GM12878 (cell line): Measurements from ENCODE around the gene DNAJC22.

Source experiments
- ASH2L ChIP-seq: fragments of 300-600, 200-600 bp; sonication (generic); IDR thresholded peaks from 2 replicates; pipeline ENCODE4 v1.6.1; 2017; ENCODE audit warnings: low read depth, mild to moderate bottlenecking, borderline replicate concordance
- ATF2 ChIP-seq: IDR thresholded peaks from 2 replicates; pipeline ENCODE4 v1.6.1; 2012; ENCODE audit warnings: low read length, inconsistent platforms
- ATF3 ChIP-seq: IDR thresholded peaks from 2 replicates; pipeline ENCODE4 v1.6.1; 2011; ENCODE audit warnings: low read depth, mild to moderate bottlenecking, low read length, moderate library complexity, borderline replicate concordance; ENCODE audit errors: extremely low read depth
- CBX3 ChIP-seq: fragments of 200-600 bp; sonication (generic); IDR thresholded peaks from 2 replicates; pipeline ENCODE4 v1.6.1; 2016; ENCODE audit warnings: low read depth, borderline replicate concordance
- CTCF ChIP-seq, 3 experiments: IDR thresholded peaks in 2 of 3; conservative IDR thresholded peaks in 1 of 3; 2 replicates each; pipeline ENCODE4 v1.5.1; 2011; ENCODE audit warnings: low read depth in 3 of 3, low read length in 3 of 3, mild to moderate bottlenecking in 3 of 3, control low read depth in 2 of 3, moderate library complexity in 2 of 3, inconsistent platforms in 1 of 3, mixed read lengths in 1 of 3; ENCODE audit not compliant: control insufficient read depth in 2 of 3, insufficient read depth in 1 of 3; ENCODE audit errors: extremely low read depth in 1 of 3
- EP300 ChIP-seq, 2 experiments: fragments of 150-350 bp in 1 of 2; IDR thresholded peaks; 2 replicates each; pipeline ENCODE4 v1.6.1; 2011 to 2012; ENCODE audit warnings: low read depth in 2 of 2, low read length in 2 of 2, borderline replicate concordance in 1 of 2, improper control_type of control experiment in 1 of 2, inconsistent platforms in 1 of 2; ENCODE audit not compliant: control insufficient read depth in 1 of 2
- KDM1A ChIP-seq: fragments of 200-600 bp; sonication (generic); IDR thresholded peaks from 2 replicates; pipeline ENCODE4 v1.6.1; 2016; ENCODE audit warnings: borderline replicate concordance
- KLF5 ChIP-seq: fragments of 450-650 bp; IDR thresholded peaks from 2 replicates; pipeline ENCODE4 v1.6.1; 2014; ENCODE audit warnings: mild to moderate bottlenecking; ENCODE audit not compliant: partially characterized antibody
- NFIC ChIP-seq: IDR thresholded peaks from 2 replicates; pipeline ENCODE4 v1.6.1; 2012; ENCODE audit warnings: low read depth, mild to moderate bottlenecking, inconsistent platforms, low read length, moderate library complexity
- POLR2A ChIP-seq: IDR thresholded peaks from 2 replicates; pipeline ENCODE4 v1.6.1; 2011; ENCODE audit warnings: low read depth, mild to moderate bottlenecking, low read length
- POLR2AphosphoS2 ChIP-seq: IDR thresholded peaks from 2 replicates; pipeline ENCODE4 v1.6.1; 2011; ENCODE audit warnings: low read depth, mild to moderate bottlenecking, low read length, improper control_type of control experiment, moderate library complexity
- POLR2AphosphoS5 ChIP-seq: IDR thresholded peaks from 2 replicates; pipeline ENCODE4 v1.6.1; 2011; ENCODE audit warnings: mild to moderate bottlenecking, low read length, inconsistent platforms
- SP1 ChIP-seq: IDR thresholded peaks from one replicate; pipeline ENCODE4 v1.6.1; 2011; ENCODE audit warnings: low read depth, low read length

GRCh38 chr12:49334681-49335080 is 12.0 kb upstream of the DNAJC22 start:
- TF ChIP-seq SP1: no peak
- TF ChIP-seq CTCF (IDR thresholded peaks at IDR 0.05 in 2 of 3, conservative IDR thresholded peaks at IDR 0.05 in 1 of 3; ENCODE audit: control insufficient read depth in 2 of 3, extremely low read depth in 1 of 3, insufficient read depth in 1 of 3, low read depth in 3 of 3, low read length in 3 of 3): no peak
- TF ChIP-seq POLR2AphosphoS2: no peak
- no peak for TF ChIP-seq KDM1A
- no peak for TF ChIP-seq POLR2A
- TF ChIP-seq CBX3: no peak
- no peak for TF ChIP-seq ATF3
- TF ChIP-seq KLF5: no peak
- TF ChIP-seq POLR2AphosphoS5: no peak
- no peak for TF ChIP-seq ATF2
- TF ChIP-seq EP300 (IDR thresholded peaks at IDR 0.05; ENCODE audit: borderline replicate concordance in 1 of 2, control insufficient read depth in 1 of 2, low read depth in 2 of 2, low read length in 2 of 2): no peak
- no peak for TF ChIP-seq ASH2L
- no peak for TF ChIP-seq NFIC
